ENCODE data around the gene DENND5A.

DENND5A gene

DNA sequence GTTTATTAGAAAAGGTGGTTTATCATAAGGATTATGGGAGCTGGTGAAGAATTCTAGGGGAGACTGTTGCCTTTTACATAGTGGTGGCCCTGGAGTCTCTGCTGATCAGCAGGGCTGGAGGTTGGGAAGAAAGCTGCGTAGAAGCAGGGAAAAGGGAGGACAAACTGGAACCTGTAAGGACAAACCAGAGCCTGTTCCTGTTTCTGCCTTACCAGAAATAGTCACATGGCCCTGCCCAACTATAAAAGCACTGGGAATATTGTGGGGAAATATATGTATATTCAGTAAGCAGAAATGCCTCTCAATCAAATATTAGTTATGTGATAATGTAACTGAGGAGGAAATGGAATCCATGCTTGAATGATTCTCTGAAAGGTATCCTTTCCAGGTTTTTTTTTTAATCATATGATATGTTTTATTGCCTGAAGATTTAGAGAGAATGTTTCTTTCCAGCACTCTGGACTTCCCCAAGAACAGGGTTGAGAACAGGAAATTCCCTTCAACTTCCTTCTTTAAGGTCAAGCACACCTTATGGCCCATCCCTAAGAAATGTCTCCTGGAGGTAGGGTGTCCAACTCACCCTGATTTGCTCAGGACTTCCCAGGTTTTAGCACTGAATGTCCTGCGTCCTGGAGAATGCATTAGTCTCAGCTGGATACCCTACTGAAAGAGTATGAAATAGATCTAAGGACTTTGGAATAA lies 139.8 kb downstream of the DENND5A start:
- H3K79me2 ChIP-seq (ENCODE audit: control insufficient read depth, insufficient read depth, low read length, unreplicated experiment) = no peaks in the 10 kb centered on the region
- no peak overlapping the region for H3K4me3 ChIP-seq (ENCODE audit: low read depth, low read length)
- H2AFZ ChIP-seq (ENCODE audit: low read length, unreplicated experiment) = no peak overlapping the region
- no peaks in the 10 kb centered on the region for H3K27me3 ChIP-seq (ENCODE audit: insufficient read depth, low read length)
- peaks cover 3% of the 10 kb centered on the region; the same call in 1 of the 2 replicates for H3K36me3 ChIP-seq (ENCODE audit: insufficient read depth, low read length)
- H3K27ac ChIP-seq (ENCODE audit: low read depth, low read length) = no peak overlapping the region
- no peaks in the 10 kb centered on the region for H3K4me1 ChIP-seq (ENCODE audit: control insufficient read depth, insufficient read depth, low read length, unreplicated experiment)

DNA sequence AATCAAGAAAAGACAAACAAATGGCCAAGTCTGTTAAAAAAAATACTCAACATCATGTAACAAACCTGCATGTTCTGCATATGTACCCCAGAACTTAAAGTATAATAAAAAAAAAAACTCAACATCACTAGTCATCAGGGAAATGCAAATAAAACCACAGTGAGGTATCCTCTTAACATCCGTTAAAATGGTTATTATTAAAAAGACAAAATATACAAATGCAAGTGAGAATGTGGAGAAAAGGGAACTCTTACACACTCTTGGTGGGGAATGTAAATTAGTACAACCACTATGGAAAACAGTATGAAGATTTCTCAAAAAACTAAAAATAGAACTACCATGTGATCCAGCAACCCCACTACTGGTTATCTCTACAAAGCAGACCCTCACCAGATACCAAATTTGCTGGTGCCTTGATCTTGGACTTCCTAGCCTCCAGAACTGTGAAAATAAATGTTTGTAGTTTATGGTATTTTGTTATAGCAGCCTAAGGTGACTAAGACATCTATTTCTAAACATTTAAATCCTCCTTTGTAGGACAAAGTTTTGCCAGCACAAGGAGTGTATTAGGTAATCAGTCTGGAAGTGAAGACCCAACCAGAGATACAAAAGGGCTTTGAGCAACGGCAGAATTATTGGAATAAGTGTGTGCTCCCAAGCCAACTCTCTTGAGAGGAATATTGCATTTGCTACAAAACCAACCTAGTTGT lies 141.4 kb downstream of the DENND5A start:
- no peak overlapping the region for H3K27ac ChIP-seq (ENCODE audit: low read depth, low read length)
- no peak overlapping the region for H2AFZ ChIP-seq (ENCODE audit: low read length, unreplicated experiment)
- H3K36me3 ChIP-seq (ENCODE audit: insufficient read depth, low read length) = no peaks in the 10 kb centered on the region; the same call in 1 of the 2 replicates
- H3K4me1 ChIP-seq (ENCODE audit: control insufficient read depth, insufficient read depth, low read length, unreplicated experiment) = no peaks in the 10 kb centered on the region
- no peak overlapping the region for H3K4me3 ChIP-seq (ENCODE audit: low read depth, low read length)
- no peaks in the 10 kb centered on the region for H3K27me3 ChIP-seq (ENCODE audit: insufficient read depth, low read length)
- no peaks in the 10 kb centered on the region for H3K79me2 ChIP-seq (ENCODE audit: control insufficient read depth, insufficient read depth, low read length, unreplicated experiment)

DNA sequence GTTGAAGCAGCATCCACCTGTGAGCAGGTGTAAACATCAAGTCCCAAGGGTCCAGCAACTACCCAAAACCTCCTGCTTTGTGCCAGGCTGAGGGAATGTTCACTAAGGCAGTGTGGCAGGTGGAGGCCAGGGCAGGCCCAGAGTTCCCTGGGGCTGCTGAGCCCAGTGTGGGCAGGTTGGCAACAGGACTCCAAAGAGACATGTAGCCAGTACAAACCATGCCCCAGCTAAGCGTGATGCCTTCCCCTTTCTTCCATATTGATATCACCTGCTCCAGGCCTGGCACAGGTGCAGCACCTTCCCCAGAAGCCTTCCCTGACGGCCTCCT lies 143.7 kb downstream of the DENND5A start:
- H3K27me3 ChIP-seq (ENCODE audit: insufficient read depth, low read length) = no peaks in the 10 kb centered on the region
- no peaks in the 10 kb centered on the region for H3K79me2 ChIP-seq (ENCODE audit: control insufficient read depth, insufficient read depth, low read length, unreplicated experiment)
- H3K4me3 ChIP-seq (ENCODE audit: low read depth, low read length) = no peak overlapping the region
- no peak overlapping the region for H3K27ac ChIP-seq (ENCODE audit: low read depth, low read length)
- no peaks in the 10 kb centered on the region for H3K4me1 ChIP-seq (ENCODE audit: control insufficient read depth, insufficient read depth, low read length, unreplicated experiment)
- H3K36me3 ChIP-seq (ENCODE audit: insufficient read depth, low read length) = no peaks in the 10 kb centered on the region; the same call in 1 of the 2 replicates
- H2AFZ ChIP-seq (ENCODE audit: low read length, unreplicated experiment) = no peak overlapping the region

DNA sequence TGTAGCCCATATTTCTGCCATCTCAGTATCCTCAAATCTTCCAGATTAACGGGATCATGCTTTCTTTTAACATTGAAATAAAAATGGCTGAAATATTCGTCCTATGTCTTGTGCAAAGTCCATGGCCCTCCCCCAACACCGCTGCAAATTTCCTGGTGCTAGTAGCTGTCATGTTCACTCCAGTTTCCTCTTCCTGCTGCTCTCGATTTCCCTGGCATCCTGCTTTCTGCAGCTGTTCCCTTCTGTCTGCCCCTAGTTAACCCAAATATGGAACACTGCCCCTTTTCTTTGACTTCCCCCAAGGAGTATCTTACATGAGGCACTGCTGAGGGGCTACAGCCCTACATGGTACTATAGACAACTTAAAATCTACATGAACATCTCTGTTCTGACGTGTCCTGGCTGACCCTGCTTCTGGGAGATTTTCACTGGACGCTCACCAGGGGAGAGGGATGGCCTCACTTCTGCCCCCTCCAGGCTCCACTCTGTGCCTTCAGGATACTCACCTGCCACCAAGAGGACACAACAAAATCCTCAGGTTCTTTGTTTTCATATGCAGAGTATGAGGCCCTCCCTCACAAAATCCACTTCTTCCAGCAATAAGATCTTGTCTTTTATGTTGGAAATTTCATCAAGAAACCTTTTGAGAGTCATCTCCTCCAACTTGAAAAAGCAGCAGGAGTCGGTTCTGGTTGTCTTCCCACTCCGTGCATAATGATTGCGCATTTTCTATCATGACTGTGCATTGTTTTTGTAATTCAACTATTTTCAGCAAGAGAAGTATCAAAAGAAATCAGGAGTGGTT lies 144.3 kb downstream of the DENND5A start:
- H3K4me1 ChIP-seq (ENCODE audit: control insufficient read depth, insufficient read depth, low read length, unreplicated experiment) = no peaks in the 10 kb centered on the region
- H3K27ac ChIP-seq (ENCODE audit: low read depth, low read length) = no peak overlapping the region
- no peak overlapping the region for H2AFZ ChIP-seq (ENCODE audit: low read length, unreplicated experiment)
- no peaks in the 10 kb centered on the region for H3K79me2 ChIP-seq (ENCODE audit: control insufficient read depth, insufficient read depth, low read length, unreplicated experiment)
- H3K4me3 ChIP-seq (ENCODE audit: low read depth, low read length) = no peak overlapping the region
- H3K27me3 ChIP-seq (ENCODE audit: insufficient read depth, low read length) = no peaks in the 10 kb centered on the region
- no peaks in the 10 kb centered on the region; the same call in 1 of the 2 replicates for H3K36me3 ChIP-seq (ENCODE audit: insufficient read depth, low read length)

DNA sequence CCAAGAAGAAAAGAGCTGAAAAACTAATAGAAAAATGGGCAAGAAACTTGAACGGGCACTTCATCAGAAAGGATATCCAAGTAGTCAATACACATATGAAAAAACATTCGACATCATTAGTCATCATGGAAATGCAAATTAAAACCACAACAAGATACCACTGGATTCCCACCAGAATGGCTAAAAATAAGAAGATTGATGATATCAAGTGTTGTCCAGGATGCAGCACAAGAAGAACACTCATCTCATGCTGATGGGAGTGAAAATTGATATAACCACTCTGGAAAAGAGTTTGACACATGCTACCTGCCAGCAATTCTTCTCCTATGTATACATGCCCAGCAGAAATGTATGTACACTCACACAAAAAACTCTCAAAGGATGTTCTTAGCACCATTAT lies 146.9 kb downstream of the DENND5A start:
- peaks cover 8% of the 10 kb centered on the region for H3K36me3 ChIP-seq (ENCODE audit: insufficient read depth, low read length)
- H2AFZ ChIP-seq (ENCODE audit: low read length, unreplicated experiment) = no peak overlapping the region
- no peak overlapping the region for H3K27ac ChIP-seq (ENCODE audit: low read depth, low read length)
- H3K79me2 ChIP-seq (ENCODE audit: control insufficient read depth, insufficient read depth, low read length, unreplicated experiment) = no peaks in the 10 kb centered on the region
- no peak overlapping the region for H3K4me3 ChIP-seq (ENCODE audit: low read depth, low read length)
- no peaks in the 10 kb centered on the region for H3K27me3 ChIP-seq (ENCODE audit: insufficient read depth, low read length)
- H3K4me1 ChIP-seq (ENCODE audit: control insufficient read depth, insufficient read depth, low read length, unreplicated experiment) = no peaks in the 10 kb centered on the region

DNA sequence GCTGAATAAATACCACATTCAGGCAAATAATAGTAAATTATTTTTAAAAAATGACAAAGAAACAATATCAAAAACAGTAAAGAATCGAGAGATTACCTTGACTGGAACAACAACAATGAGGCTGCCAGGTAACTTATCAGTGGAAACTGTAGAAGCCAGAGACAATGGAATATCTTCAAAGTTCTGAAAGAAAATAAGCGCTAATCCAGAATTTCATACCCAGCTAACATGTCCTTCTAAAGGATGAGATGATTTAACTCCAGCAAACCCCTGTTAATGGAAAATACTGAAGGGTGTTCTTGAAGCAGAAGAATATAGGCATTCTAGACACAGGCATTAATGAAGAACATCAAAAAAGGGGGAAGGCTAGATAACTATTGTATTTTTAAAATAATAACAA lies 153.1 kb downstream of the DENND5A start:
- Histone ChIP-seq H3K36me3 (ENCODE audit: insufficient read depth, low read length) (peaks cover 20% of the 10 kb centered on the region), H3K4me1 (ENCODE audit: control insufficient read depth, insufficient read depth, low read length, unreplicated experiment) (no peaks in the 10 kb centered on the region), H3K4me3 (ENCODE audit: low read depth, low read length) (no peak overlapping the region), H3K79me2 (ENCODE audit: control insufficient read depth, insufficient read depth, low read length, unreplicated experiment) (no peaks in the 10 kb centered on the region), H2AFZ (ENCODE audit: low read length, unreplicated experiment) (no peak overlapping the region), H3K27ac (ENCODE audit: low read depth, low read length) (no peak overlapping the region), H3K27me3 (ENCODE audit: insufficient read depth, low read length) (no peaks in the 10 kb centered on the region)

DNA sequence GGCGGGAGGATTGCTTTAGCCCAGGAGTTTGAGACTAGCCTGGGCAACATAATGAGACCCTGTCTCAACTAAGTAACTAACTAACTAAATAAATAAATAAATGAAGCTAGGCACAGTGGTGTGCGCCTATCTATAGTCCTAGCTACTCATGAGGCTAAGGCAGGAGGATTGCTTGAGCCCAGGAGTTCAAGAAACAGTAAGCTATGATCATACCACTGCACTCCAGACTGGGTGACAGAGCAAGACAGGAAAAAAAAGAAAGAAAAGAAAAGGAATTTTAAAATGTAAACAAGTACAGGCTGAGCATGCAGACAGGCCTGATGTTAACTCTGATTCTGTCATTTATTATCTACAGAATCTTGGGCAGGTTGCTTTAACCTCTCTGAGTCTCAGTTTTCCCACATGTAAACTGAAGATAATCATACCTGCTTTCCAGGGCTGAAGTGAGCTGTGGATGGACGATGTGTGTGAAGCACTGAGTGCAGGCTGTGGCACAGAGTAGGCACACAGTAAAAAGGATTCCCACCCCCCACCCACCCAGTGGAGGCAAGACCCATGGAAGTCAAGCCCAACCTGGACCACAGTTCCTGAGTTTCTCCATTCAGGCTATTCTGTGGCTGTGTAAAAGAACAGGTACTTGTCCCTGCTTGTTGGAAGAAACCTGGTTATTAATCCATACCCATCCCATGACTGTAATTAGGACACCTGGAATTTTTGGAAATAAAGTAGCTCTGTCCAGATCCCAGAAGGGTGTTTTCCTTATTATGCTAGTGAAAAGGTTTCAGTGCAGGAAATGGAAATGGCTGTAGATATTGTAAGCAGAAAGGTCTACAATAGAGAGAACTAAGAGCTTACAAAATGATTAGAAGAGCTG lies 155.1 kb downstream of the DENND5A start:
- no peak overlapping the region for H2AFZ ChIP-seq (ENCODE audit: low read length, unreplicated experiment)
- no peak overlapping the region for H3K27ac ChIP-seq (ENCODE audit: low read depth, low read length)
- H3K4me1 ChIP-seq (ENCODE audit: control insufficient read depth, insufficient read depth, low read length, unreplicated experiment) = no peaks in the 10 kb centered on the region
- H3K27me3 ChIP-seq (ENCODE audit: insufficient read depth, low read length) = no peaks in the 10 kb centered on the region
- H3K36me3 ChIP-seq (ENCODE audit: insufficient read depth, low read length) = peaks cover 20% of the 10 kb centered on the region
- no peak overlapping the region for H3K4me3 ChIP-seq (ENCODE audit: low read depth, low read length)
- H3K79me2 ChIP-seq (ENCODE audit: control insufficient read depth, insufficient read depth, low read length, unreplicated experiment) = no peaks in the 10 kb centered on the region

DNA sequence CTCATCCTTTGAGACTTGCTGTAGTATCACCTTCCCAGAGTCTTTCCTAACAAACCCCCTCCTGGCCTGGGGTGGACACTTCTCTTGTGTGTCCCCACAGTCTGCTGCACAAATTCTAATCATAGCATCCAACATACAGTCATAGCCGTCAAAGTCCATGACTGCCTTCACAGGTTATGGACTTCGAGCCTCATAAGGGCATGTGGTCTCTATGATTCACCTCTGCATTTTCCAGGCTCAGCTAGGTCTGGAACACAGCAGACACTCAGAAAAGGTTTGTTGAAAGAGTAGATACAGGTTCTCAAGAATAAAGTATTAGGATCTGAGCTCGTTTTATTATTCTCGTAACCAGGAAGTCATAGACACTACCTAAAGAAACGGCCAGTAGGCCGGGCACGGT lies 160.6 kb downstream of the DENND5A start:
- H3K27ac ChIP-seq (ENCODE audit: low read depth, low read length) = no peak overlapping the region
- no peak overlapping the region for H2AFZ ChIP-seq (ENCODE audit: low read length, unreplicated experiment)

DNA sequence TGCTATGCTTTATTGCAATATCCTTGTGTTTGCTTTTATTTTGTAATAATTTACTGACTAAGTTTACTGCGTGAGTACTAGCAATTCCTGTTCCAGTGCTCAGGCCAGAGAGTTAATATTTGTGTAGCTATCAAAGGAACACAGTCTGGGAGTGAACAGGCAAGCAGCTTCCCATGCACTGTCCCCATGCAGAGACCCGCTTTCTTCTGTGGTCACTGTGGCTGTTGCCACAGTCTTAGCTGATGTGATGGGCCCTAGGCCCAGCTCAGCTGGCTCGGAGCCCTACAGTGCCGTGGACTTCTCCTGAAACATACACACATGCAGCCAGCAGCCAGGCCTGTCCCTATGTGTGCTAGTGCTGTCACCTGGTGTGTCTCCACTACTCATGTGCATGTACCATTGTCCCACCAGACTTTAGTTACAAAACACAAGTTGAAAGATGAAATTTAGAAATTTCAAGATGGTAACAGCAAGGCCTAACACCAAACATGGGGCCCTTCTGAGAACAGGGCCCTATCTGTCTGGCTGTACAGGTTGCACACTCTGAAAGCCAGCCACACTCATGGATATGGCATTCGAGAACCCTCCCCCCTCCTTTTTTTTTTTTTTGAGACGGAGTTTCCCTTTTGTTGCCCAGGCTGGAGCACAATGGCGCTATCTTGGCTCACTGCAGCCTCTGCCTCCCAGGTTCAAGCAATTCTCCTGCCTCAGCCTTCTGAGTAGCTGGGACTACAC lies 161.4 kb downstream of the DENND5A start:
- Histone ChIP-seq H3K4me1 (ENCODE audit: control insufficient read depth, insufficient read depth, low read length, unreplicated experiment) (no peaks in the 10 kb centered on the region), H3K4me3 (ENCODE audit: low read depth, low read length) (no peak overlapping the region), H3K27me3 (ENCODE audit: insufficient read depth, low read length) (no peaks in the 10 kb centered on the region), H3K79me2 (ENCODE audit: control insufficient read depth, insufficient read depth, low read length, unreplicated experiment) (no peaks in the 10 kb centered on the region), H3K27ac (ENCODE audit: low read depth, low read length) (no peak overlapping the region), H3K36me3 (ENCODE audit: insufficient read depth, low read length) (no peaks in the 10 kb centered on the region), H2AFZ (ENCODE audit: low read length, unreplicated experiment) (no peak overlapping the region)

More for the DNA sequence above, 160.6 kb downstream of the DENND5A start:
- H3K27me3 ChIP-seq (ENCODE audit: insufficient read depth, low read length) = no peaks in the 10 kb centered on the region
- no peak overlapping the region for H3K4me3 ChIP-seq (ENCODE audit: low read depth, low read length)
- no peaks in the 10 kb centered on the region for H3K79me2 ChIP-seq (ENCODE audit: control insufficient read depth, insufficient read depth, low read length, unreplicated experiment)
- no peaks in the 10 kb centered on the region for H3K4me1 ChIP-seq (ENCODE audit: control insufficient read depth, insufficient read depth, low read length, unreplicated experiment)
- H3K36me3 ChIP-seq (ENCODE audit: insufficient read depth, low read length) = no peaks in the 10 kb centered on the region

DNA sequence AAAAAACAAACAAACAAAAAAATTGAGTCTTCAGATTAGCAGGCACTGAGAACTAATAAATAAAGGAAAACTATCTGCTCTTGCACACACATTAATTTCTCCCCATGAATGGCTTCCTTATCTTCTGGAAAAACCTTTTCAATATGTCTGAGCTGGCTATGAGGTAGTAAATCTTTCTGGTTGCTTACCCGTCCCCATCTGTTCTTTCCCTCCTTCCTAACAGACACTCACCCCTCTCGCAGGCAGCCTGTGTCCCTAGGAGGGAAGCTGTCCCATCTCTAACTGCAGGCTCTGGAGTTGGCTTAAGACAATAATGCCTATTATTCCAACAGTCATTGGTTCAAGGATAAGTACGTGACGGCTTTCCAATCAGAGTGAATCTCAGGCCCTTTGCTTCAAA lies 165.5 kb downstream of the DENND5A start:
- Histone ChIP-seq H3K79me2 (ENCODE audit: control insufficient read depth, insufficient read depth, low read length, unreplicated experiment) (no peaks in the 10 kb centered on the region), H2AFZ (ENCODE audit: low read length, unreplicated experiment) (no peak overlapping the region), H3K27ac (ENCODE audit: low read depth, low read length) (no peak overlapping the region), H3K4me3 (ENCODE audit: low read depth, low read length) (no peak overlapping the region), H3K27me3 (ENCODE audit: insufficient read depth, low read length) (no peaks in the 10 kb centered on the region), H3K4me1 (ENCODE audit: control insufficient read depth, insufficient read depth, low read length, unreplicated experiment) (no peaks in the 10 kb centered on the region), H3K36me3 (ENCODE audit: insufficient read depth, low read length) (no peaks in the 10 kb centered on the region)
